Nephron progenitor cell (in vitro differentiated cells): ENCODE results near the gene RPTOR.

Experiments used
- DNase-seq: peaks from one replicate; pipeline ENCODE4 v3.0.0; 2021
- H3K27ac Mint-ChIP-seq: 2 replicates; pipeline ENCODE4 v1.8.0; 2021; ENCODE audit warnings: mild to moderate bottlenecking, moderate library complexity, mixed read lengths
- H3K27me3 Mint-ChIP-seq: 2 replicates; pipeline ENCODE4 v1.8.0; 2021; ENCODE audit warnings: mild to moderate bottlenecking, low read depth, mixed read lengths; ENCODE audit not compliant: poor library complexity
- H3K36me3 Mint-ChIP-seq: 2 replicates; pipeline ENCODE4 v1.8.0; 2021; ENCODE audit warnings: low read depth, mixed read lengths
- H3K4me1 Mint-ChIP-seq: 2 replicates; pipeline ENCODE4 v1.8.0; 2021; ENCODE audit warnings: mixed read lengths
- H3K4me3 Mint-ChIP-seq: 2 replicates; pipeline ENCODE4 v1.8.0; 2021; ENCODE audit warnings: mild to moderate bottlenecking, moderate library complexity, mixed read lengths
- H3K9me3 Mint-ChIP-seq: 2 replicates; pipeline ENCODE4 v1.8.0; 2021; ENCODE audit warnings: mild to moderate bottlenecking, moderate library complexity, mixed read lengths
- TF ChIP-seq, protein P1 (sequence below): fragments of 200-600 bp; sonication (generic); IDR thresholded peaks from 2 replicates; pipeline ENCODE4 v1.5.0; 2021; ENCODE audit warnings: antibody characterized with exemption

RPTOR gene

DNA sequence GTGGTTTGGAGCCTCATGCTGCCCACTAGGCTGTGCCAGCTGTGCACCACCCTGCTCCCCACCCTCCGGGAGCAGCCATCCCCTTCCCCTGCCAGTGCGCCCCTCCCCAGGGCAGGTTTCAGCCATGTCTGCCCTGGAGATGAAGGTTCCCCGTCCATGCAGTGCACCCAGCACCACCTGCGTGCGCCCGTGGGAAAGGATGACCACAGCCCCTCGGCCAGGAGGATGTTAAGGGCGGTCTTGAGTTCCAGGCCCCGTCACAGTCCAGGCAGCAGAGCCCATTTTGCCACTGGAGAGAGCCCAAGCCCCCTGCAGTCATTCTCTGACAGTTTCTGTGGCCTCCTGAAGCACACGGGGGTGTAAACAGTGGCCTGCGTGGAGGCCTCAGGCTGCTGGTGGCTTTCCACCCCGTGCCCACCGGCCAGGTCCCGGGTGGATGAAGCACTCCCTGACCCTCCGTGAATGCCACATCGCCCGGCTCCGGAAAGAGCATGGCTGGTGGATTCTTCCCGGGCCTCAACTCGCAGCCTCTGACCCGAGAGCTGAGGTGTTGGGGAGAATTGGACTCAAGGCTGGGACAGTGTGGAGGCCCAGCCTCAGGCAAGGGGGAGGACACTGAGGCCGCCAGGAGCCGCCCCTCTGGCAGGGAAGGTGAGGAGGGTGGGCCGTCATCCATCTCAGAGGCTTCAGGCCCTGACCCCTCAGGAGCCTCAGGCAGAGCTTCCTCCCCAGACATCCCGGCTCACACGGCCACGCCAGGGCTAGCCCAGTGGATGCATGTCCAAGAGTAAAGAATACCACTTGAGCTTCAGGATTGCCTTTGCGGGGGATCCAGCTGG is 377.3 kb downstream of the RPTOR start:
- H3K27ac Mint-ChIP-seq: no peak overlapping the region
- TF ChIP-seq, protein P1, sequence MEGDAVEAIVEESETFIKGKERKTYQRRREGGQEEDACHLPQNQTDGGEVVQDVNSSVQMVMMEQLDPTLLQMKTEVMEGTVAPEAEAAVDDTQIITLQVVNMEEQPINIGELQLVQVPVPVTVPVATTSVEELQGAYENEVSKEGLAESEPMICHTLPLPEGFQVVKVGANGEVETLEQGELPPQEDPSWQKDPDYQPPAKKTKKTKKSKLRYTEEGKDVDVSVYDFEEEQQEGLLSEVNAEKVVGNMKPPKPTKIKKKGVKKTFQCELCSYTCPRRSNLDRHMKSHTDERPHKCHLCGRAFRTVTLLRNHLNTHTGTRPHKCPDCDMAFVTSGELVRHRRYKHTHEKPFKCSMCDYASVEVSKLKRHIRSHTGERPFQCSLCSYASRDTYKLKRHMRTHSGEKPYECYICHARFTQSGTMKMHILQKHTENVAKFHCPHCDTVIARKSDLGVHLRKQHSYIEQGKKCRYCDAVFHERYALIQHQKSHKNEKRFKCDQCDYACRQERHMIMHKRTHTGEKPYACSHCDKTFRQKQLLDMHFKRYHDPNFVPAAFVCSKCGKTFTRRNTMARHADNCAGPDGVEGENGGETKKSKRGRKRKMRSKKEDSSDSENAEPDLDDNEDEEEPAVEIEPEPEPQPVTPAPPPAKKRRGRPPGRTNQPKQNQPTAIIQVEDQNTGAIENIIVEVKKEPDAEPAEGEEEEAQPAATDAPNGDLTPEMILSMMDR: no peak
- H3K4me3 Mint-ChIP-seq: no peak overlapping the region
- no peaks in the 10 kb centered on the region for H3K27me3 Mint-ChIP-seq
- DNase-seq: no peak
- H3K4me1 Mint-ChIP-seq: peaks cover 11% of the 10 kb centered on the region
- peaks cover 22% of the 10 kb centered on the region for H3K36me3 Mint-ChIP-seq
- no peaks in the 10 kb centered on the region for H3K9me3 Mint-ChIP-seq

DNA sequence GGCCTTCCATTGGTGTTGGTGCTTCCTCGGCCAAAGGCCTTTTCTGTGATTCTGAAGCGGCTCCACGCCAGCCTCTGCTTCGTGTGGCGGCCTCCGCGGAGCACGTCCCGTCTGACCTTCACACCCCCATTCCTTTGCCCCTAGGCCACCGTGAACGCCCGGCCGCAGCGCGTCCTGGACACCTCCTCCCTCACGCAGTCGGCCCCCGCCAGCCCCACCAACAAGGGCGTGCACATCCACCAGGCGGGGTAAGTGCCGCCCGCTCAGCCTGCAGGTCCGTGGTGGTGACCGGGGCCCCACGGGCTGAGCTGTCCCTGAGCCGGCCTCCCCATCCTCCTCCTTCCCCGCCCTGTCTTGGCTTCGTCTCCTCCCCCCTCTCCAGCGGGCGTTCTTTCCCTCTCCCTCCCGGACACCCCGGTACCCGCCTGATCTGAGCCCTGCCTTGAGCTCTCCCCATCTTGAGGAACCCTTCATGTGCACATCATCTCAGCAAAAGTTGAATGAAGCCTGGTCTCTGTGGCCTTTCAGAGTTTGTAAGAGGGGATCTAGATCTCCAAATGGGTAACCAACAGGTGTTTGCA is 378.0 kb downstream of the RPTOR start:
- H3K9me3 Mint-ChIP-seq: no peaks in the 10 kb centered on the region
- peaks cover 16% of the 10 kb centered on the region for H3K4me1 Mint-ChIP-seq
- peaks cover 22% of the 10 kb centered on the region for H3K36me3 Mint-ChIP-seq
- no peak for DNase-seq
- no peak overlapping the region for H3K27ac Mint-ChIP-seq
- H3K27me3 Mint-ChIP-seq: no peaks in the 10 kb centered on the region
- TF ChIP-seq, protein P1: no peak
- no peak overlapping the region for H3K4me3 Mint-ChIP-seq

DNA sequence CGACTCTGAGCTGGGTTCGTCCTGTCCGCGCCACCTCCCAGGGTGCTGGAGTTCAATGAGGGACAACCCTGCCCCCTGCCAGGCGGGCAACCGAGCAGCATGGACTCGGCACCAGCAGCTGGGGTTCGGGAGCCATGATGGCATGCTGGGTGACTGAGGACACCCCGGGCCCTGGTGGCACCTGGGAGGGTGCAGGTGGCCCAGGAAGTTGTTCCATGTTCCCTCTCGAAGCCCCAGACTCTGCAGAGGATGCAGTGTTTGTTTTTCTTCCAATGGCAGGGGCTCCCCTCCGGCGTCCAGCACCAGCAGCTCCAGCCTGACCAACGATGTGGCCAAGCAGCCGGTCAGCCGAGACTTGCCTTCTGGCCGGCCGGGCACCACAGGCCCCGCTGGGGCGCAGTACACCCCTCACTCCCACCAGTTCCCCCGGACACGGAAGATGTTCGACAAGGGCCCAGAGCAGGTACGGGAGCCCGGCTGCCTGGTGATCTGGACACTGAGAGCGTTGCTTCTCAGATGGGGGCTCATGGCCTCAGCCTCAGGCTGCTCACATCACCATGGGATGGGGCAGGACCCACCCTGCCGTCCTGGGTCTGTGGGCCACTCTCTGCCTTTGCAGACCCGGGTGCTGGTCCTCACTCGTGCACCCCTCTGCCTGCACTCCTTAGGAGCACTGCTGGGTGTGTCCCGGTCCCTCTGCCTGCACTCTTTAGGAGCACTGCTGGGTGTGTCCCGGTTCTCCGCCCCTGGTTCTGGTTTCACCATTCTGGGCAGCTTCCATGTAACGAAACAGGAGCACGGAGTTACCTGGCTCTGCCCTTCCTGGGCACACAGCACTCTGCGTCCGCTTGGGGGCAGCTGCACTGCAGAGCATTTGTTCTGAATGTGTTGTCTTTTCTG is 378.8 kb downstream of the RPTOR start:
- Mint-ChIP-seq H3K9me3 (no peaks in the 10 kb centered on the region), H3K27ac (no peak overlapping the region), H3K4me1 (peaks cover 22% of the 10 kb centered on the region)

DNA sequence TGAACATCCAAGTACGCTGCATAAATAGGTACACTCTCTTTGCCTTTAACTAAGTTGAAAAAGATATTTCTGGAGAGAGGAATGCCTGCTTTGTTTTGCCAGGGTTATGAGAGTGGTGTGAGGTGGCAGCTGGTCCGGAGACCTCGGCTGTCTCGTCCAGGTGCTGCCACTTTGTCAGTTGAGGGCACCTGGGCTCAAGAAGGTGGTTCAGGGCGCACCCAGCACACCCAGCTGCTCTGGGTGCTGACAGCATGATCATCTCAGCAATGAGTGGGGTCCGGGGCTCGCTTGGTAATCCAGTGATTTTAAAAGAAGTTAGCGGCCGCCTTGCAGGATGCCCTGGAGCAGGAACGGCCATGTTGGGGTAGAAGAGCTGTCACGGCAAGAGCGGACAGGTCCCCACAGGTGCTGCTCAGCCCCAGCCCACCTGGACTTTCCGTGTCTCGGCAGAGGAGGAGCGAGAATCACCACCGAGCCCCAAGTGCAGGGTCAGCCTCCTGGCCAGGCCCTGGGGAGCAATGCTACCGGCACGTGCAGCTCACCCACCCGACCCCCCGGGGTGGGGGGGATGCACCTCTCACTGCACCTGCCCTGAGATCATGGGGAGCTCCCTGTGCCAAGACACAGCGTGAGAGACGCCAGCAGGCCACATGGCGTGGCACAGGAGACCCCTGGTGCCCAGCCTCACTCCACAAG is 379.6 kb downstream of the RPTOR start:
- no peaks in the 10 kb centered on the region for H3K27me3 Mint-ChIP-seq
- H3K36me3 Mint-ChIP-seq: peaks cover 21% of the 10 kb centered on the region
- H3K9me3 Mint-ChIP-seq: no peaks in the 10 kb centered on the region
- TF ChIP-seq, protein P1: no peak
- no peak overlapping the region for H3K27ac Mint-ChIP-seq
- H3K4me3 Mint-ChIP-seq: no peak overlapping the region
- H3K4me1 Mint-ChIP-seq: peaks cover 22% of the 10 kb centered on the region
- DNase-seq: no peak

More for the DNA sequence above, 378.8 kb downstream of the RPTOR start:
- Mint-ChIP-seq H3K4me3 (no peak overlapping the region), H3K36me3 (peaks cover 21% of the 10 kb centered on the region), H3K27me3 (no peaks in the 10 kb centered on the region)
- no peak for DNase-seq
- TF ChIP-seq, protein P1: no peak

GRCh38 chr17:80924807-80925610 is 380.4 kb downstream of the RPTOR start:
- TF ChIP-seq, protein P1: no peak
- Mint-ChIP-seq H3K9me3 (no peaks in the 10 kb centered on the region), H3K27me3 (no peaks in the 10 kb centered on the region), H3K4me3 (no peak overlapping the region), H3K4me1 (peaks cover 21% of the 10 kb centered on the region), H3K36me3 (peaks cover 26% of the 10 kb centered on the region), H3K27ac (no peak overlapping the region)
- no peak for DNase-seq
